22Rv1 (cell line): ENCODE data around the gene CNOT1.

ENCODE experiments used
- CTCF ChIP-seq: fragments of 450-650 bp; IDR thresholded peaks from 2 replicates; pipeline ENCODE4 v1.5.1; 2017; ENCODE audit warnings: mild to moderate bottlenecking
- ZFX ChIP-seq: fragments of 450-650 bp; IDR thresholded peaks from 2 replicates; pipeline ENCODE4 v1.6.1; 2017; ENCODE audit warnings: antibody characterized with exemption, borderline replicate concordance

- TF ChIP-seq CTCF, result peak; percentile 27
- no peak for TF ChIP-seq ZFX
Measured at GRCh38 chr16:58678716-58679115, 49.1 kb upstream of the CNOT1 start.
